NT2/D1 (cell line): ENCODE results near the gene CIP2A.

Experiments
- DNase-seq: peaks from one replicate; pipeline ENCODE4 v3.0.0-alpha.2; 2011; ENCODE audit warnings: low read depth, low spot score
- H3K27me3 ChIP-seq: 2 replicates; pipeline ENCODE4 v1.6.0; 2011; ENCODE audit warnings: mild to moderate bottlenecking; ENCODE audit not compliant: insufficient read length, insufficient read depth
- H3K36me3 ChIP-seq: 2 replicates; pipeline ENCODE4 v1.6.1; 2011; ENCODE audit warnings: mild to moderate bottlenecking, low read length, mixed read lengths; ENCODE audit not compliant: insufficient read depth, insufficient read length
- H3K4me1 ChIP-seq: 2 replicates; pipeline ENCODE4 v1.5.1; 2011; ENCODE audit not compliant: insufficient read depth, insufficient read length
- H3K4me3 ChIP-seq: 2 replicates; pipeline ENCODE4 v1.5.1; 2011; ENCODE audit warnings: low read depth; ENCODE audit not compliant: insufficient read length
- H3K9ac ChIP-seq: 2 replicates; pipeline ENCODE4 v1.6.0; 2011; ENCODE audit warnings: low read depth; ENCODE audit not compliant: insufficient read length
- H3K9me3 ChIP-seq: 2 replicates; pipeline ENCODE4 v1.5.1; 2011; ENCODE audit warnings: mild to moderate bottlenecking, low read length; ENCODE audit not compliant: insufficient read depth
- SUZ12 ChIP-seq: IDR thresholded peaks from 2 replicates; pipeline ENCODE4 v1.6.1; 2011; ENCODE audit not compliant: insufficient read length, insufficient read depth; ENCODE audit errors: extremely low read depth
- YY1 ChIP-seq: IDR thresholded peaks from 2 replicates; pipeline ENCODE4 v1.6.1; 2011; ENCODE audit not compliant: insufficient read length, insufficient read depth
- ZNF274 ChIP-seq: IDR thresholded peaks from 2 replicates; pipeline ENCODE4 v1.6.1; 2011; ENCODE audit warnings: mild to moderate bottlenecking, low read depth, low read length

The CIP2A gene

GRCh38 chr3:108548304-108548703 lies 40.9 kb downstream of the CIP2A start:
- H3K4me3 ChIP-seq = no peak overlapping the region
- no peaks in the 10 kb centered on the region for H3K9me3 ChIP-seq
- H3K4me1 ChIP-seq = no peaks in the 10 kb centered on the region
- no peak overlapping the region for H3K9ac ChIP-seq
- DNase-seq = no peak
- peaks cover 65% of the 10 kb centered on the region for H3K36me3 ChIP-seq
- H3K27me3 ChIP-seq = no peaks in the 10 kb centered on the region
- TF ChIP-seq ZNF274 = no peak
- no peak for TF ChIP-seq SUZ12
- TF ChIP-seq YY1 = no peak

DNA sequence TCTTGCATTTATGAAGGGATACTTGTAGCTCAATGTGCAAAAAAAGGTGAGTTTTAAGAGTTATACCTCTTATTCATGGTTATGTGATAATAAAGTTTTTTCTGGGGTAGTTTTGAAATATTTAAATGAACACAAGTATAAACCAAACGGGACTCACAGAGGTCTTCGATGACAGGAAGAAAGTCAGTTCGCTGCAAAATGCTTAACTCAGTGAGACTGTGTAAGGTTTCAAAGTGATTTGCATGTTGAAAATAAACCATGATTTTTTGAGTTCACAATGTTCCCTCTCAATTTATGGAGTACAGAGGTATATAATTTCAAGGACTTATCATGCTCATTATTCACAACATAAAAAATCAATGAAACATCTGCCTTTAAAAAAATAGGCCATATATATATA lies 42.5 kb downstream of the CIP2A start:
- Histone ChIP-seq H3K27me3 (no peaks in the 10 kb centered on the region), H3K4me1 (no peaks in the 10 kb centered on the region), H3K4me3 (no peak overlapping the region), H3K9me3 (no peaks in the 10 kb centered on the region), H3K36me3 (peaks cover 52% of the 10 kb centered on the region), H3K9ac (no peak overlapping the region)
- no peak for TF ChIP-seq ZNF274
- TF ChIP-seq SUZ12 = no peak
- TF ChIP-seq YY1 = no peak
- DNase-seq = no peak

- Histone ChIP-seq H3K9me3 (no peaks in the 10 kb centered on the region), H3K9ac (no peak overlapping the region), H3K4me3 (no peak overlapping the region), H3K4me1 (no peaks in the 10 kb centered on the region), H3K27me3 (no peaks in the 10 kb centered on the region), H3K36me3 (peaks cover 48% of the 10 kb centered on the region)
- TF ChIP-seq YY1 (no peak), ZNF274 (no peak), SUZ12 (no peak)
- no peak for DNase-seq
Measured at GRCh38 chr3:108546247-108546646, 43.0 kb downstream of the CIP2A start.

GRCh38 chr3:108538083-108538482 lies 51.2 kb downstream of the CIP2A start:
- Histone ChIP-seq H3K36me3 (no peaks in the 10 kb centered on the region), H3K27me3 (no peaks in the 10 kb centered on the region), H3K4me3 (no peak overlapping the region), H3K4me1 (no peaks in the 10 kb centered on the region), H3K9me3 (no peaks in the 10 kb centered on the region), H3K9ac (no peak overlapping the region)
- no peak for DNase-seq
- TF ChIP-seq YY1 = no peak
- TF ChIP-seq ZNF274 = no peak
- no peak for TF ChIP-seq SUZ12

- H3K36me3 ChIP-seq = no peaks in the 10 kb centered on the region
- no peak for DNase-seq
- H3K4me3 ChIP-seq = no peak overlapping the region
- no peaks in the 10 kb centered on the region for H3K4me1 ChIP-seq
- H3K9me3 ChIP-seq = no peaks in the 10 kb centered on the region
- TF ChIP-seq YY1 = no peak
- TF ChIP-seq ZNF274 = no peak
- TF ChIP-seq SUZ12 = no peak
- H3K27me3 ChIP-seq = no peaks in the 10 kb centered on the region
- no peak overlapping the region for H3K9ac ChIP-seq
Measured at GRCh38 chr3:108528459-108529252, 60.6 kb downstream of the CIP2A start.

DNA sequence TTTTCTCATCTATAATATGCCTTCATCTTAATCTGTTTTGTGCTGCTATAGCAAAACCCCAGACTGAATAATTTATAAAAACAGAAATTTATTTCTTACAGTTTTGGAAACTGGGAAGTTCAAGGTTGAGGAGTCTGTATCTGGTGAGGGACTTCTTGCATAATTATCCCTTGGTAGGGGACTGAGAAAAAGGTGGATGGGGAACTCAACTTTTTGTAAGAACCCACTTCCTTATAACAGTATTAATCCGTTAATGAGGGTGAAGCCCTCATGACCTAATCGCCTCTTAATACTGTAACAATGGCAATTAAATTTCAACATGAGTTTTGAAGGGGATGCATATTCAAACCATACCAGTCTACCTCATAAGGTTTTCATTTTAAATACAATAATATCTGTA lies 61.4 kb downstream of the CIP2A start:
- Histone ChIP-seq H3K4me1 (no peaks in the 10 kb centered on the region), H3K4me3 (no peak overlapping the region), H3K9ac (no peak overlapping the region), H3K36me3 (no peaks in the 10 kb centered on the region), H3K27me3 (no peaks in the 10 kb centered on the region), H3K9me3 (no peaks in the 10 kb centered on the region)
- no peak for DNase-seq
- TF ChIP-seq SUZ12 (no peak), ZNF274 (no peak), YY1 (no peak)

DNA sequence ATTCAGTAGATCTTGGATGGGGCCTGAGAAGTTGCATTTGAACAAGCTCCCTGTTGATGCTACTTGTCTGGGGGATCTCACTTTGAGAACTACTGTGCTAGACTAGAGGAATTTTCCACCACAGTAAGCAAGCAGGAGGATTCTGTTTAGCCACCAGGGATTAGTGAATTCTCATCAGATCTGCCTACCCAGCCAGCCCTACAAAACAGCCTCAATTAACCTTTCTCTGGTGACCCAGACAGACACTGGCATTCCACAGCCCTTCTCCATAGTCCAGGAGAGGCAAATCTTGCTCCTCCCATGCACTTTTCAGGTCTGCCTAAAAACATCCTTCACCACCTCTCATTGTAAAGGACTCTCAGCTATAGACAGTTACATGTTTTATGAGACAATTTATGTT lies 62.1 kb downstream of the CIP2A start:
- no peaks in the 10 kb centered on the region for H3K27me3 ChIP-seq
- H3K9me3 ChIP-seq = no peaks in the 10 kb centered on the region
- H3K36me3 ChIP-seq = no peaks in the 10 kb centered on the region
- H3K4me1 ChIP-seq = no peaks in the 10 kb centered on the region
- no peak overlapping the region for H3K4me3 ChIP-seq
- no peak overlapping the region for H3K9ac ChIP-seq
- no peak for DNase-seq
- TF ChIP-seq SUZ12 (no peak), ZNF274 (no peak), YY1 (no peak)
